GM23338 (cell line): ENCODE data around the gene LPP. TPM values are rescaled to one million over a fixed set of nuclear protein-coding genes. Genes with fewer than 3 reads are reported as not detected.
A peak's percentile ranks its signal among the peaks of the same experiment; 100 is the strongest.

ENCODE experiments used
- ATAC-seq: fragments of 200-7000 bp; cut with Tn5 transposase; 3 replicates; pipeline ENCODE4 v1.9.1; 2020
- DNase-seq: peaks from one replicate; pipeline ENCODE4 v3.0.0-alpha.2; 2015; ENCODE audit warnings: low spot score
- H2AFZ ChIP-seq: fragments of 200-600 bp; sonication (generic); 2 replicates; pipeline ENCODE4 v1.8.0; 2016; ENCODE audit warnings: antibody characterized with exemption, mild to moderate bottlenecking, moderate library complexity
- H3F3A ChIP-seq: fragments of 200-600 bp; sonication (generic); replicated peaks from 2 replicates; pipeline ENCODE4 v1.8.0; 2017; ENCODE audit warnings: antibody characterized with exemption, mixed run types, low read depth
- H3K27ac ChIP-seq: fragments of 200-600 bp; sonication (generic); 2 replicates; pipeline ENCODE4 v1.6.1; 2016; ENCODE audit warnings: low read depth
- H3K27me3 ChIP-seq: fragments of 200-600 bp; sonication (generic); 2 replicates; pipeline ENCODE4 v1.8.0; 2016; ENCODE audit warnings: mild to moderate bottlenecking, mixed run types, moderate library complexity; ENCODE audit not compliant: insufficient read depth
- H3K36me3 ChIP-seq: fragments of 200-600 bp; sonication (generic); 2 replicates; pipeline ENCODE4 v1.8.0; 2016; ENCODE audit warnings: mild to moderate bottlenecking; ENCODE audit not compliant: insufficient read depth
- H3K4me1 ChIP-seq: fragments of 200-600 bp; sonication (generic); 2 replicates; pipeline ENCODE4 v1.8.0; 2016; ENCODE audit warnings: mild to moderate bottlenecking, moderate library complexity; ENCODE audit not compliant: insufficient read depth
- H3K4me2 ChIP-seq: fragments of 200-600 bp; sonication (generic); 2 replicates; pipeline ENCODE4 v1.7.1; 2017; ENCODE audit warnings: mixed run types
- H3K4me3 ChIP-seq: fragments of 200-600 bp; sonication (generic); 2 replicates; pipeline ENCODE4 v1.6.1; 2016; ENCODE audit warnings: mixed run types
- H3K79me2 ChIP-seq: fragments of 200-600 bp; sonication (generic); replicated peaks from 2 replicates; pipeline ENCODE4 v1.8.0; 2017; ENCODE audit warnings: mild to moderate bottlenecking; ENCODE audit not compliant: insufficient read depth
- H3K9me2 ChIP-seq: fragments of 200-600 bp; sonication (generic); 2 replicates; pipeline ENCODE4 v1.8.0; 2017; ENCODE audit not compliant: insufficient read depth
- H4K20me1 ChIP-seq: fragments of 200-600 bp; sonication (generic); replicated peaks from 2 replicates; pipeline ENCODE4 v1.8.0; 2017; ENCODE audit warnings: mild to moderate bottlenecking; ENCODE audit not compliant: insufficient read depth
- H3K27ac Mint-ChIP-seq: 2 replicates; pipeline ENCODE4 v1.8.0; 2020; ENCODE audit warnings: inconsistent platforms, mild to moderate bottlenecking, moderate library complexity, mixed read lengths
- H3K27me3 Mint-ChIP-seq: 3 replicates; pipeline ENCODE4 v1.8.0; 2022; ENCODE audit warnings: low read depth, mild to moderate bottlenecking, moderate library complexity, mixed read lengths, inconsistent platforms; ENCODE audit not compliant: insufficient read depth, poor library complexity
- H3K36me3 Mint-ChIP-seq: 3 replicates; pipeline ENCODE4 v1.8.0; 2021; ENCODE audit warnings: low read depth, mild to moderate bottlenecking, inconsistent platforms, moderate library complexity, mixed read lengths
- H3K4me1 Mint-ChIP-seq: 3 replicates; pipeline ENCODE4 v1.8.0; 2020; ENCODE audit warnings: mild to moderate bottlenecking, inconsistent platforms, mixed read lengths
- H3K4me3 Mint-ChIP-seq: 3 replicates; pipeline ENCODE4 v1.8.0; 2021; ENCODE audit warnings: moderate library complexity, mild to moderate bottlenecking, inconsistent platforms, mixed read lengths
- H3K9me3 Mint-ChIP-seq: 3 replicates; pipeline ENCODE4 v1.8.0; 2020; ENCODE audit warnings: moderate library complexity, mild to moderate bottlenecking, inconsistent platforms, mixed read lengths
- CREB1 ChIP-seq: fragments of 250-450 bp; sonication (Bioruptor Pico); IDR thresholded peaks from 2 replicates; pipeline ENCODE4 v1.5.0; 2020; ENCODE audit warnings: low read depth, mild to moderate bottlenecking, moderate library complexity
- CTCF ChIP-seq, 2 experiments: fragments of 200-600 bp in 1 of 2; sonication (generic) in 1 of 2; conservative IDR thresholded peaks; 2 replicates each; pipeline versions ENCODE4 v1.5.1 to v1.6.1; 2016 to 2017; ENCODE audit warnings: antibody characterized with exemption in 2 of 2, low read depth in 2 of 2, mild to moderate bottlenecking in 2 of 2, moderate library complexity in 1 of 2
- ETS1 ChIP-seq: IDR thresholded peaks from 2 replicates; pipeline ENCODE4 v1.6.1; 2016; ENCODE audit warnings: antibody characterized with exemption
- EZH2 ChIP-seq: fragments of 200-600 bp; sonication (generic); IDR thresholded peaks from one replicate; pipeline ENCODE4 v1.8.0; 2017; ENCODE audit warnings: antibody characterized with exemption, mild to moderate bottlenecking, low read depth; ENCODE audit not compliant: unreplicated experiment
- NANOG ChIP-seq: IDR thresholded peaks from 2 replicates; pipeline ENCODE4 v1.6.1; 2016; ENCODE audit warnings: antibody characterized with exemption, borderline replicate concordance
- POLR2AphosphoS5 ChIP-seq: IDR thresholded peaks from 2 replicates; pipeline ENCODE4 v1.6.1; 2016; ENCODE audit warnings: antibody characterized with exemption, low read depth
- REST ChIP-seq: IDR thresholded peaks from one replicate; pipeline ENCODE4 v1.6.1; 2018; ENCODE audit warnings: antibody characterized with exemption; ENCODE audit not compliant: unreplicated experiment
- STAT1 ChIP-seq: IDR thresholded peaks from one replicate; pipeline ENCODE4 v1.6.1; 2016; ENCODE audit warnings: antibody characterized with exemption; ENCODE audit not compliant: unreplicated experiment
- ZNF114 ChIP-seq: fragments of 250-450 bp; sonication (Bioruptor Pico); IDR thresholded peaks from 2 replicates; pipeline ENCODE4 v1.5.0; 2020; ENCODE audit warnings: mild to moderate bottlenecking, moderate library complexity
- ZNF331 ChIP-seq: fragments of 250-450 bp; sonication (Bioruptor Pico); IDR thresholded peaks from 2 replicates; pipeline ENCODE4 v1.5.0; 2020; ENCODE audit warnings: low read depth, mild to moderate bottlenecking, moderate library complexity
- polyA plus RNA-seq: library from polyadenylated mRNA; unstranded; fragments of >200 nt; fragmentation: Nextera tagmentation; extraction: Ambion mirVana; gene quantifications from 2 replicates; pipeline ENCODE4 v1.2.1, GENCODE V29; 2016
- total RNA-seq: library from RNA; depleted of rRNA; stranded (reverse); fragments of >200 nt; shearing (Covaris generic); gene quantifications from 2 replicates; pipeline ENCODE4 v1.2.3, GENCODE V29; 2014

LPP gene
- total and polyA plus RNA-seq, 2 experiments from 2014 or later, result 23.0 to 35.2 TPM

GRCh38 chr3:188830893-188831292 lies 676.9 kb downstream of the LPP start:
- H3K9me3 Mint-ChIP-seq, result no peaks in the 10 kb centered on the region
- H3F3A ChIP-seq, result no peaks in the 10 kb centered on the region
- no peaks in the 10 kb centered on the region for H3K4me1 ChIP-seq
- no peaks in the 10 kb centered on the region for H3K27me3 ChIP-seq
- no peaks in the 10 kb centered on the region for H3K9me2 ChIP-seq
- H3K4me1 Mint-ChIP-seq, result peaks cover 9% of the 10 kb centered on the region; the same call in 2 of the 3 replicates
- no peaks in the 10 kb centered on the region for H4K20me1 ChIP-seq
- no peak overlapping the region for H3K27ac Mint-ChIP-seq
- no peak overlapping the region for H3K4me3 ChIP-seq
- ATAC-seq (no peak), DNase-seq (peak; percentile 41)
- H2AFZ ChIP-seq, result no peak overlapping the region
- no peak overlapping the region for H3K4me3 Mint-ChIP-seq
- H3K36me3 ChIP-seq, result no peaks in the 10 kb centered on the region
- H3K27ac ChIP-seq, result no peak overlapping the region
- H3K27me3 Mint-ChIP-seq, result no peaks in the 10 kb centered on the region
- no peak for TF ChIP-seq ZNF114 (CRISPR knock-in tag)
- TF ChIP-seq CTCF (conservative IDR thresholded peaks at IDR 0.05; ENCODE audit: low read depth in 2 of 2), result peak; percentile 57 to 59
- no peaks in the 10 kb centered on the region for H3K36me3 Mint-ChIP-seq
- no peaks in the 10 kb centered on the region for H3K79me2 ChIP-seq
- H3K4me2 ChIP-seq, result no peak overlapping the region

GRCh38 chr3:188832146-188832545 lies 678.2 kb downstream of the LPP start:
- H3K4me3 Mint-ChIP-seq, result no peak overlapping the region
- no peaks in the 10 kb centered on the region for H3K27me3 ChIP-seq
- H3K27me3 Mint-ChIP-seq, result no peaks in the 10 kb centered on the region
- H3K9me3 Mint-ChIP-seq, result no peaks in the 10 kb centered on the region
- H3K36me3 ChIP-seq, result no peaks in the 10 kb centered on the region
- H3K36me3 Mint-ChIP-seq, result no peaks in the 10 kb centered on the region
- TF ChIP-seq EZH2 (no peak), POLR2AphosphoS5 (no peak), ZNF331 (CRISPR knock-in tag) (no peak)
- no peak overlapping the region for H3K27ac Mint-ChIP-seq
- no peaks in the 10 kb centered on the region for H3F3A ChIP-seq
- H2AFZ ChIP-seq, result no peak overlapping the region
- no peaks in the 10 kb centered on the region for H3K79me2 ChIP-seq
- H3K4me2 ChIP-seq, result no peak overlapping the region
- no peak for DNase-seq
- no peak for ATAC-seq
- H3K27ac ChIP-seq, result no peak overlapping the region
- H3K4me1 Mint-ChIP-seq, result peaks cover 9% of the 10 kb centered on the region; the same call in 2 of the 3 replicates
- no peaks in the 10 kb centered on the region for H3K4me1 ChIP-seq
- no peaks in the 10 kb centered on the region for H3K9me2 ChIP-seq
- H4K20me1 ChIP-seq, result no peaks in the 10 kb centered on the region
- no peak overlapping the region for H3K4me3 ChIP-seq

- Histone ChIP-seq H4K20me1 (no peaks in the 10 kb centered on the region), H3K9me2 (no peaks in the 10 kb centered on the region), H3K36me3 (no peaks in the 10 kb centered on the region), H3K4me2 (no peak overlapping the region), H3K4me3 (no peak overlapping the region), H3F3A (no peaks in the 10 kb centered on the region), H2AFZ (no peak overlapping the region), H3K27ac (no peak overlapping the region), H3K4me1 (no peaks in the 10 kb centered on the region), H3K79me2 (no peaks in the 10 kb centered on the region), H3K27me3 (no peaks in the 10 kb centered on the region)
- Mint-ChIP-seq H3K36me3 (no peaks in the 10 kb centered on the region), H3K27me3 (no peaks in the 10 kb centered on the region), H3K9me3 (no peaks in the 10 kb centered on the region), H3K4me3 (no peak overlapping the region), H3K4me1 (peaks cover 9% of the 10 kb centered on the region; the same call in 2 of the 3 replicates), H3K27ac (no peak overlapping the region)
- ATAC-seq (peak; percentile 31; the same call in 2 of the 3 replicates), DNase-seq (peak; percentile 48)
- TF ChIP-seq ETS1 (no peak), ZNF331 (CRISPR knock-in tag) (no peak), CREB1 (no peak), CTCF (conservative IDR thresholded peaks at IDR 0.05; ENCODE audit: low read depth in 2 of 2) (no peak), ZNF114 (CRISPR knock-in tag) (no peak), NANOG (no peak), STAT1 (no peak), REST (no peak)
Observed at GRCh38 chr3:188832961-188833721, 679.2 kb downstream of the LPP start.
